HepG2 (cell line): ENCODE measurements around the gene CHN2. TPM values are rescaled to one million over a fixed set of nuclear protein-coding genes. Genes with fewer than 3 reads are reported as not detected.

Experiments
- ATAC-seq: fragments of 200-7000 bp; cut with Tn5 transposase; 3 replicates; pipeline ENCODE4 v1.9.1; 2020; ENCODE audit warnings: mild to moderate bottlenecking, moderate library complexity
- BruUV-seq: library from RNA; stranded (reverse); fragments of 400-500 nt; replicated peaks from 2 replicates; lab custom pipeline; 2021; lab: Mats Ljungman, UMichigan
- CTCF ChIA-PET: fragments of 300-600 bp; formaldehyde crosslinking; extraction: SDS; loops from one replicate; lab custom pipeline; 2021; ENCODE audit warnings: low total read pairs, inconsistent platforms, low intra/inter-chr PET ratio; lab: Yijun Ruan, JAX
- POLR2A ChIA-PET: fragments of 350-600 bp; sonication (Branson Sonifier 250); formaldehyde crosslinking; loops from one replicate; lab custom pipeline; 2020; ENCODE audit warnings: antibody characterized with exemption, inconsistent platforms; lab: Yijun Ruan, JAX
- DNase-seq: peaks from one replicate; pipeline ENCODE4 v3.0.0-alpha.2; 2015; ENCODE audit warnings: low spot score
- FAIRE-seq: peaks from 3 replicates; lab custom pipeline; 2011; peaks lifted over from hg19 to GRCh38; lab: Jason Lieb, UNC
- H2AFZ ChIP-seq: one replicate; pipeline ENCODE4 v1.6.1; 2011; ENCODE audit warnings: low read length, inconsistent platforms
- H3K27ac ChIP-seq: fragments of 300-600 bp; 3 replicates; pipeline ENCODE4 v1.8.0; 2011; ENCODE audit warnings: mixed run types, mild to moderate bottlenecking, mixed read lengths, low read length, inconsistent platforms; ENCODE audit not compliant: insufficient read depth; ENCODE audit errors: extremely low read length
- H3K27me3 ChIP-seq, 2 experiments: fragments of 200-600 bp in 1 of 2; 2 replicates in 1 of 2; 3 replicates in 1 of 2; pipeline versions ENCODE4 v1.6.0 to v1.8.0; 2011; ENCODE audit warnings: low read length in 2 of 2, mild to moderate bottlenecking in 2 of 2, moderate library complexity in 2 of 2, inconsistent platforms in 1 of 2; ENCODE audit not compliant: insufficient read depth in 2 of 2, control insufficient read depth in 1 of 2
- H3K36me3 ChIP-seq, 2 experiments: fragments of 200-600 bp in 1 of 2; replicated peaks in 1 of 2; 2 replicates in 1 of 2; 3 replicates in 1 of 2; pipeline versions ENCODE4 v1.5.1 to v1.8.0; 2011; ENCODE audit warnings: low read length in 2 of 2, inconsistent platforms in 1 of 2; ENCODE audit not compliant: insufficient read depth in 2 of 2, control insufficient read depth in 1 of 2
- H3K4me1 ChIP-seq: 2 replicates; pipeline ENCODE4 v1.5.1; 2012; ENCODE audit warnings: low read length, inconsistent platforms; ENCODE audit not compliant: insufficient read depth
- H3K4me2 ChIP-seq: 2 replicates; pipeline ENCODE4 v1.6.0; 2011; ENCODE audit warnings: low read depth, low read length, inconsistent platforms
- H3K4me3 ChIP-seq, 3 experiments: fragments of 200-600 bp in 1 of 3; sonication (generic), shearing (Covaris generic) in 1 of 3; replicated peaks in 1 of 3; 2 replicates each; pipeline ENCODE4 v1.5.1; 2011 to 2016; ENCODE audit warnings: low read length in 3 of 3, inconsistent platforms in 2 of 3, low read depth in 2 of 3, mild to moderate bottlenecking in 2 of 3, control low read depth in 1 of 3, mixed read lengths in 1 of 3; ENCODE audit not compliant: insufficient read depth in 1 of 3
- H3K79me2 ChIP-seq: one replicate; pipeline ENCODE4 v1.6.1; 2011; ENCODE audit warnings: low read length, inconsistent platforms; ENCODE audit not compliant: insufficient read depth
- H3K9ac ChIP-seq: 2 replicates; pipeline ENCODE4 v1.6.0; 2011; ENCODE audit warnings: mild to moderate bottlenecking, low read depth, low read length, inconsistent platforms; ENCODE audit not compliant: insufficient read depth
- H3K9me3 ChIP-seq: 2 replicates; pipeline ENCODE4 v1.5.1; 2012; ENCODE audit warnings: mild to moderate bottlenecking, low read length
- H4K20me1 ChIP-seq: 2 replicates; pipeline ENCODE4 v1.6.0; 2011; ENCODE audit warnings: inconsistent platforms, mild to moderate bottlenecking, low read length, moderate library complexity; ENCODE audit not compliant: insufficient read depth
- CREB1 ChIP-seq, 2 experiments: fragments of 450-650 bp in 1 of 2; IDR thresholded peaks; 2 replicates each; pipeline ENCODE4 v1.6.1; 2016 to 2017; ENCODE audit warnings: control low read depth in 1 of 2, mild to moderate bottlenecking in 1 of 2, missing compliant biosample characterization in 1 of 2, missing genetic modification characterization in 1 of 2
- ESRRA ChIP-seq: sonication (generic); formaldehyde crosslinking; IDR thresholded peaks from 2 replicates; pipeline ENCODE4 v1.5.1; 2020; ENCODE audit warnings: mild to moderate bottlenecking, low read depth, missing genetic modification reagents
- HNF1A ChIP-seq, 2 experiments: sonication (generic) in 1 of 2; formaldehyde crosslinking in 1 of 2; IDR thresholded peaks; 2 replicates each; pipeline versions ENCODE4 v1.4.0 to v1.6.1; 2016 to 2020; ENCODE audit warnings: borderline replicate concordance in 1 of 2, low read depth in 1 of 2, mild to moderate bottlenecking in 1 of 2, missing genetic modification reagents in 1 of 2
- POLR2A ChIP-seq, 2 experiments: IDR thresholded peaks; 2 replicates each; pipeline ENCODE4 v1.6.1; 2011; ENCODE audit warnings: low read depth in 2 of 2, low read length in 2 of 2, mild to moderate bottlenecking in 1 of 2, moderate library complexity in 1 of 2; ENCODE audit not compliant: insufficient read depth in 1 of 2
- TSC22D2 ChIP-seq: sonication (generic); formaldehyde crosslinking; IDR thresholded peaks from 2 replicates; pipeline ENCODE4 v1.5.1; 2020; ENCODE audit warnings: missing genetic modification reagents, mild to moderate bottlenecking, borderline replicate concordance
- USF2 ChIP-seq, 2 experiments: sonication (generic) in 1 of 2; formaldehyde crosslinking in 1 of 2; IDR thresholded peaks; 2 replicates each; pipeline versions ENCODE4 v1.5.1 to v1.6.1; 2011 to 2020; ENCODE audit warnings: borderline replicate concordance in 1 of 2, low read depth in 1 of 2, low read length in 1 of 2, mild to moderate bottlenecking in 1 of 2, missing genetic modification reagents in 1 of 2, moderate library complexity in 1 of 2
- ZFYVE20 ChIP-seq: sonication (generic); formaldehyde crosslinking; IDR thresholded peaks from 2 replicates; pipeline ENCODE4 v1.8.0; 2023; ENCODE audit warnings: low read depth, mild to moderate bottlenecking, moderate library complexity, missing genetic modification reagents, borderline replicate concordance
- ZMYM3 ChIP-seq: sonication (generic); formaldehyde crosslinking; IDR thresholded peaks from 2 replicates; pipeline ENCODE4 v1.5.1; 2020; ENCODE audit warnings: mild to moderate bottlenecking, missing genetic modification reagents
- ZNF232 ChIP-seq: sonication (generic); formaldehyde crosslinking; IDR thresholded peaks from 2 replicates; pipeline ENCODE4 v1.4.0; 2020; ENCODE audit warnings: missing genetic modification reagents, borderline replicate concordance
- ZNF354B ChIP-seq: sonication (generic); formaldehyde crosslinking; IDR thresholded peaks from 2 replicates; pipeline ENCODE4 v1.8.0; 2022; ENCODE audit warnings: mild to moderate bottlenecking, missing genetic modification reagents
- ZNF569 ChIP-seq: sonication (generic); formaldehyde crosslinking; IDR thresholded peaks from 2 replicates; pipeline ENCODE4 v1.5.0; 2020; ENCODE audit warnings: mild to moderate bottlenecking, missing genetic modification reagents, moderate library complexity, borderline replicate concordance
- ZNF589 ChIP-seq: sonication (generic); formaldehyde crosslinking; conservative IDR thresholded peaks from 2 replicates; pipeline ENCODE4 v1.8.0; 2022; ENCODE audit warnings: mild to moderate bottlenecking, moderate library complexity, missing genetic modification reagents
- ZNF605 ChIP-seq: sonication (generic); formaldehyde crosslinking; IDR thresholded peaks from 2 replicates; pipeline ENCODE4 v1.8.0; 2022; ENCODE audit warnings: mild to moderate bottlenecking, missing genetic modification reagents
- WGBS: methylation state at CpG from one replicate; pipeline ENCODE4 v1.1.6; 2017; ENCODE audit warnings: low lambda C conversion rate; 5-methylcytosine and 5-hydroxymethylcytosine counted together
- in situ Hi-C: cut with HindIII; loops from 2 replicates; pipeline ENCODE4 v1.10.0; 2017; ENCODE audit warnings: low pct_unique_long_range_greater_than_20kb; ENCODE audit not compliant: extremely low pct_ligation_motif_present
- intact Hi-C: fragments of 100-400 bp; cut with micrococcal nuclease; formaldehyde crosslinking; loops from one replicate; pipeline ENCODE4 v1.10.0; 2022; ENCODE audit not compliant: unreplicated experiment
- polyA plus RNA-seq, 8 experiments: library from polyadenylated mRNA; depleted of rRNA in 3 of 8; stranded (reverse) in 7 of 8; unstranded in 1 of 8; fragments of >200 nt; fragmentation: Illumina TruSeq in 4 of 8; extraction: Trizol in 4 of 8; gene quantifications; 2 replicates each; pipeline versions ENCODE4 v1.2.1 to v1.2.3, GENCODE V29; 2011 to 2016; ENCODE audit warnings: low read depth in 4 of 8, missing spikeins in 1 of 8, mixed read lengths in 1 of 8; ENCODE audit not compliant: insufficient read depth in 1 of 8
- total RNA-seq, 5 experiments: library from RNA; depleted of rRNA; stranded (reverse); fragments of >200 nt; fragmentation: Illumina TruSeq; extraction: Trizol; gene quantifications; 2 replicates each; pipeline ENCODE4 v1.2.3, GENCODE V29; 2016; ENCODE audit warnings: low read depth in 1 of 5

CHN2 gene
- total and polyA plus RNA-seq, 2 of the 13 experiments (the other 11 are each of a cell fraction or from before 2014, with no cell fraction given): 23.5 to 30.5 TPM

DNA sequence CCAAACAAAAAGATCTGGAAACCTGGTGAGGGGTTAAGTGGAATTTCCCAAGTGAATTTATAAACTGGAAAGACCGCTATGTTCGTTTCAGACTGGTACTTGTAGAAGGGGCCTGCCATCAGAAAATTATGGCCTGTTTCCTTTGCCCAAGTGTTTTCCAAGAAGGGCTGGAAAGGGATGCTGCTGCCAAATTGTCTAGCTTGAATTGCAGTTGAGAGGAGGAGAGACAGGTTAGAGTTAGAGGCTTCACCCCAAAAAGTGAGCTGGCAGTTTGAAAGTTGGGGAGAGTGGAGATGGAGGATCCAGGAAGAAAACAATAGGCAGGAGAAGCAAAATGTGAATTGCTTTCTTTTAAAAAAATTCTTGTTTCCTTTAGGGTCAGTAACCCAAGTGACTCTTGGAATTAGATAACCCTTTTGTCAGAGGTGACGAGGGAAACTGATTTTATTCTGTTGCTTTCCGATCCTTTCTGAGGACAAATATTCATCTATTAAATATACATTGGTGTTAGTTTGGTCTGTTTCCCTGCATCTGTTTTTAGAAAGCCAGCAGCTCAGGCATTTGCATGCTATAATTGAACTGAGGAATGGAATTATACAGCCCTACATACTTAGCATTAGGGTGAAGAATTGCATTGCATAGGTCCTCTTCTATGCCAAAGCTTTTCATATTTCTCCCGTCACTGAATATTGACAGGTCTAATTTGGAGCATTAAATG is 286.5 kb downstream of the CHN2 start (continued):
- TF ChIP-seq HNF1A (IDR thresholded peaks at IDR 0.05; ENCODE audit: low read depth) (no peak), HNF1A (CRISPR knock-in tag; IDR thresholded peaks at IDR 0.05; ENCODE audit: borderline replicate concordance) (no peak), ESRRA (CRISPR knock-in tag) (no peak), CREB1 (IDR thresholded peaks at IDR 0.05) (no peak), CREB1 (CRISPR knock-in tag; IDR thresholded peaks at IDR 0.05) (no peak), ZFYVE20 (CRISPR knock-in tag) (no peak), POLR2A (IDR thresholded peaks at IDR 0.05; ENCODE audit: insufficient read depth in 1 of 2, low read depth in 2 of 2, low read length in 2 of 2) (no peak), ZNF589 (CRISPR knock-in tag) (no peak)

GRCh38 chr7:29482056-29482455 is 287.5 kb downstream of the CHN2 start:
- Histone ChIP-seq H3K4me3 (no peak overlapping the region), H2AFZ (no peak overlapping the region), H3K27me3 (no peaks in the 10 kb centered on the region), H3K4me2 (no peak overlapping the region), H3K79me2 (no peaks in the 10 kb centered on the region), H3K36me3 (no peaks in the 10 kb centered on the region; a peak in 2 of 5 replicates), H4K20me1 (no peaks in the 10 kb centered on the region), H3K9me3 (no peaks in the 10 kb centered on the region), H3K9ac (no peak overlapping the region), H3K27ac (peak overlapping the region; percentile 84), H3K4me1 (peaks cover 95% of the 10 kb centered on the region)
- DNase-seq (no peak), ATAC-seq (no peak), FAIRE-seq (no peak)
- no TSS peak for BruUV-seq
- ChIA-PET CTCF (no interaction called here), POLR2A (interaction anchor here (0.7 to 2.2 kb wide), 2 partner anchors 9 to 32 kb away, joined by 4 to 24 read pairs; no protein-coding TSS in a partner anchor)
- in situ Hi-C loops (no loop called here), intact Hi-C loops (loop anchor here (5.0 kb wide), 1 partner anchor 205 kb away; no protein-coding TSS in a partner anchor)
- 89% methylated on average over 4 of the region's 4 CpGs for WGBS
- TF ChIP-seq ZMYM3 (no peak), ZNF569 (no peak), ZNF354B (CRISPR knock-in tag) (no peak), USF2 (IDR thresholded peaks at IDR 0.05; ENCODE audit: low read depth, low read length) (no peak), USF2 (CRISPR knock-in tag; IDR thresholded peaks at IDR 0.05; ENCODE audit: borderline replicate concordance) (no peak), ZNF605 (no peak), TSC22D2 (CRISPR knock-in tag) (no peak), ZNF232 (CRISPR knock-in tag) (no peak)
